HEK293 (cell line): ENCODE data around the gene CLIC3.

Experiments
- CTCF ChIA-PET: fragments of 350-600 bp; formaldehyde crosslinking; extraction: SDS; loops from one replicate; lab custom pipeline; 2021; ENCODE audit warnings: antibody characterized with exemption; lab: Yijun Ruan, JAX
- POLR2A ChIA-PET: fragments of 300-600 bp; formaldehyde crosslinking; extraction: SDS; loops from one replicate; lab custom pipeline; 2020; ENCODE audit warnings: antibody characterized with exemption, inconsistent platforms; lab: Yijun Ruan, JAX
- H3K27ac ChIP-seq: fragments of 200-500 bp; sonication (Bioruptor generic); 2 replicates; pipeline ENCODE4 v1.5.1; 2014; ENCODE audit warnings: low read depth, low read length, control low read depth, inconsistent platforms; ENCODE audit errors: extremely low read depth
- H3K36me3 ChIP-seq, 2 experiments: fragments of 200-500 bp in 1 of 2; sonication (Bioruptor generic) in 1 of 2; 1 replicate in 1 of 2; 2 replicates in 1 of 2; pipeline ENCODE4 v1.5.1; 2014 to 2017; ENCODE audit warnings: inconsistent platforms in 2 of 2, low read length in 2 of 2; ENCODE audit not compliant: control insufficient read depth in 2 of 2, insufficient read depth in 1 of 2
- H3K4me1 ChIP-seq: fragments of 200-500 bp; sonication (Bioruptor generic); 2 replicates; pipeline ENCODE4 v1.5.1; 2014; ENCODE audit warnings: mild to moderate bottlenecking, low read length, inconsistent platforms; ENCODE audit not compliant: control insufficient read depth, insufficient read depth
- H3K4me3 ChIP-seq: 2 replicates; pipeline ENCODE4 v1.5.1; 2011; ENCODE audit warnings: low read depth, mild to moderate bottlenecking, control low read depth, low read length, moderate library complexity
- H3K9me3 ChIP-seq: fragments of 200-500 bp; sonication (Bioruptor generic); 2 replicates; pipeline ENCODE4 v1.5.1; 2014; ENCODE audit warnings: low read depth, low read length, inconsistent platforms; ENCODE audit not compliant: control insufficient read depth, insufficient read depth
- EGR2 ChIP-seq: fragments of 450-650 bp; formaldehyde crosslinking; IDR thresholded peaks from 2 replicates; pipeline ENCODE4 v1.5.1; 2016; ENCODE audit warnings: low read depth, missing biosample characterization, missing genetic modification characterization
- GLI2 ChIP-seq: fragments of 450-650 bp; formaldehyde crosslinking; IDR thresholded peaks from 2 replicates; pipeline ENCODE4; 2017; ENCODE audit warnings: missing biosample characterization, missing genetic modification characterization, low read depth, borderline replicate concordance
- GLIS1 ChIP-seq: fragments of 450-650 bp; formaldehyde crosslinking; IDR thresholded peaks from 2 replicates; pipeline ENCODE4 v1.5.1; 2016; ENCODE audit warnings: missing biosample characterization, missing genetic modification characterization
- KLF1 ChIP-seq: fragments of 450-650 bp; formaldehyde crosslinking; IDR thresholded peaks from 2 replicates; pipeline ENCODE4 v1.5.1; 2016; ENCODE audit warnings: missing biosample characterization, missing genetic modification characterization
- KLF10 ChIP-seq: fragments of 450-650 bp; IDR thresholded peaks from 2 replicates; pipeline ENCODE4 v1.5.1; 2018; ENCODE audit warnings: missing biosample characterization, mild to moderate bottlenecking, missing genetic modification characterization
- KLF8 ChIP-seq: fragments of 450-650 bp; formaldehyde crosslinking; IDR thresholded peaks from 2 replicates; pipeline ENCODE4 v1.5.1; 2016; ENCODE audit warnings: missing biosample characterization, missing genetic modification characterization
- RBAK ChIP-seq: fragments of 450-650 bp; formaldehyde crosslinking; IDR thresholded peaks from 2 replicates; pipeline ENCODE4 v1.5.1; 2016; ENCODE audit warnings: missing biosample characterization, missing genetic modification characterization
- SCRT2 ChIP-seq: fragments of 450-650 bp; formaldehyde crosslinking; IDR thresholded peaks from 2 replicates; pipeline ENCODE4 v1.5.1; 2016; ENCODE audit warnings: missing biosample characterization, missing genetic modification characterization
- SP2 ChIP-seq: fragments of 450-650 bp; formaldehyde crosslinking; IDR thresholded peaks from 2 replicates; pipeline ENCODE4 v1.5.1; 2016; ENCODE audit warnings: missing biosample characterization, missing genetic modification characterization
- YY2 ChIP-seq: fragments of 450-650 bp; formaldehyde crosslinking; IDR thresholded peaks from 2 replicates; pipeline ENCODE4 v1.5.1; 2016; ENCODE audit warnings: missing biosample characterization, missing genetic modification characterization
- ZBTB17 ChIP-seq: fragments of 450-650 bp; formaldehyde crosslinking; IDR thresholded peaks from 2 replicates; pipeline ENCODE4 v1.5.1; 2016; ENCODE audit warnings: missing biosample characterization, missing genetic modification characterization
- ZFHX2 ChIP-seq: fragments of 450-650 bp; formaldehyde crosslinking; conservative IDR thresholded peaks from 2 replicates; pipeline ENCODE4 v1.5.1; 2016; ENCODE audit warnings: missing biosample characterization, missing genetic modification characterization
- ZNF140 ChIP-seq: fragments of 450-650 bp; formaldehyde crosslinking; IDR thresholded peaks from 2 replicates; pipeline ENCODE4 v1.5.1; 2016; ENCODE audit warnings: missing biosample characterization, missing genetic modification characterization
- ZNF174 ChIP-seq: fragments of 450-650 bp; formaldehyde crosslinking; IDR thresholded peaks from 2 replicates; pipeline ENCODE4 v1.5.0; 2017; ENCODE audit warnings: missing biosample characterization, mild to moderate bottlenecking, missing genetic modification characterization
- ZNF202 ChIP-seq: fragments of 450-650 bp; formaldehyde crosslinking; IDR thresholded peaks from 2 replicates; pipeline ENCODE4 v1.5.1; 2016; ENCODE audit warnings: missing biosample characterization, missing genetic modification characterization, borderline replicate concordance
- ZNF248 ChIP-seq: fragments of 450-650 bp; formaldehyde crosslinking; IDR thresholded peaks from 2 replicates; pipeline ENCODE4 v1.5.1; 2017; ENCODE audit warnings: missing biosample characterization, missing genetic modification characterization
- ZNF366 ChIP-seq: fragments of 450-650 bp; formaldehyde crosslinking; conservative IDR thresholded peaks from 2 replicates; pipeline ENCODE4 v1.5.1; 2016; ENCODE audit warnings: missing biosample characterization, missing genetic modification characterization
- ZNF37A ChIP-seq: fragments of 450-650 bp; IDR thresholded peaks from 2 replicates; pipeline ENCODE4 v1.5.1; 2018; ENCODE audit warnings: missing biosample characterization, missing genetic modification characterization
- ZNF426 ChIP-seq: fragments of 450-650 bp; formaldehyde crosslinking; IDR thresholded peaks from 2 replicates; pipeline ENCODE4 v1.5.1; 2017; ENCODE audit warnings: missing biosample characterization, missing genetic modification characterization, mild to moderate bottlenecking, inconsistent platforms, moderate library complexity
- ZNF433 ChIP-seq: fragments of 450-650 bp; formaldehyde crosslinking; IDR thresholded peaks from 2 replicates; pipeline ENCODE4 v1.5.1; 2016; ENCODE audit warnings: missing biosample characterization, missing genetic modification characterization, low read depth
- ZNF521 ChIP-seq: fragments of 450-650 bp; formaldehyde crosslinking; IDR thresholded peaks from 2 replicates; pipeline ENCODE4 v1.5.1; 2017; ENCODE audit warnings: missing biosample characterization, mild to moderate bottlenecking, missing genetic modification characterization
- ZNF544 ChIP-seq: fragments of 450-650 bp; formaldehyde crosslinking; IDR thresholded peaks from 2 replicates; pipeline ENCODE4 v1.5.0; 2017; ENCODE audit warnings: missing biosample characterization, missing genetic modification characterization
- ZNF660 ChIP-seq: fragments of 450-650 bp; IDR thresholded peaks from 2 replicates; pipeline ENCODE4 v1.5.1; 2018; ENCODE audit warnings: missing biosample characterization, mild to moderate bottlenecking, missing genetic modification characterization
- ZNF670 ChIP-seq: fragments of 450-650 bp; formaldehyde crosslinking; IDR thresholded peaks from 2 replicates; pipeline ENCODE4 v1.5.1; 2016; ENCODE audit warnings: missing biosample characterization, missing genetic modification characterization, low read depth
- ZNF747 ChIP-seq: fragments of 450-650 bp; formaldehyde crosslinking; IDR thresholded peaks from 2 replicates; pipeline ENCODE4 v1.5.1; 2016; ENCODE audit warnings: missing biosample characterization, missing genetic modification characterization
- TF ChIP-seq, protein P1 (sequence below): fragments of 450-650 bp; formaldehyde crosslinking; IDR thresholded peaks from 2 replicates; pipeline ENCODE4 v1.5.1; 2017; ENCODE audit warnings: missing biosample characterization, missing genetic modification characterization
- TF ChIP-seq, protein P2 (sequence below): fragments of 450-650 bp; formaldehyde crosslinking; IDR thresholded peaks from 2 replicates; pipeline ENCODE4 v1.5.1; 2016; ENCODE audit warnings: missing biosample characterization, missing genetic modification characterization
- TF ChIP-seq, protein P3 (sequence below): fragments of 450-650 bp; formaldehyde crosslinking; IDR thresholded peaks from 2 replicates; pipeline ENCODE4 v1.5.1; 2016; ENCODE audit warnings: missing biosample characterization, missing genetic modification characterization, low read depth
- TF ChIP-seq, protein P4 (sequence below): IDR thresholded peaks from 2 replicates; pipeline ENCODE4 v1.6.1; 2011; ENCODE audit warnings: mild to moderate bottlenecking, low read depth, low read length, borderline replicate concordance

Gene CLIC3

DNA sequence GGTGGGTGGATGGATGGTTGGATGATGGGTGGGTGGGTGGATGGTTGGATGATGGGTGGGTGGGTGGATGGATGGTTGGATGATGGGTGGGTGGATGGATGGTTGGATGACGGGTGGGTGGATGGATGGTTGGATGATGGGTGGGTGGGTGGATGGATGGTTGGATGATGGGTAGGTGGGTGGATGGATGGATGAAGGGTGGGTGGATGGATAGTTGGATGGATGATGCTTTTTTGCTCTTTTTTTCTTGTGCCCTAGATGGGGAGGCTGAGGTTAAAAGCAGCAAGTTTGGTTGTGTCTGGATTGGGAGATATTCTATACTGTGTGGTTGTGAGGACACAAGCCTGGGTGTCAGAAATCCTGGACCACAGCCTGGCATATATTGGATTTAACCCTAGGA is 38.9 kb downstream of the CLIC3 start:
- Histone ChIP-seq H3K4me1 (no peaks in the 10 kb centered on the region), H3K4me3 (no peak overlapping the region), H3K9me3 (no peaks in the 10 kb centered on the region), H3K27ac (no peak overlapping the region), H3K36me3 (no peaks in the 10 kb centered on the region)
- CTCF ChIA-PET: no interaction called here
- POLR2A ChIA-PET: no interaction called here
- TF ChIP-seq ZNF202 (tag by site-specific recombination) (no peak), KLF10 (tag by site-specific recombination) (no peak), SP2 (tag by site-specific recombination) (0 out of 2 replicates have a peak, but pooled peaks have one; percentile 10), EGR2 (tag by site-specific recombination) (peak; percentile 82), ZFHX2 (tag by site-specific recombination) (peak; percentile 69), SCRT2 (tag by site-specific recombination) (no peak)

DNA sequence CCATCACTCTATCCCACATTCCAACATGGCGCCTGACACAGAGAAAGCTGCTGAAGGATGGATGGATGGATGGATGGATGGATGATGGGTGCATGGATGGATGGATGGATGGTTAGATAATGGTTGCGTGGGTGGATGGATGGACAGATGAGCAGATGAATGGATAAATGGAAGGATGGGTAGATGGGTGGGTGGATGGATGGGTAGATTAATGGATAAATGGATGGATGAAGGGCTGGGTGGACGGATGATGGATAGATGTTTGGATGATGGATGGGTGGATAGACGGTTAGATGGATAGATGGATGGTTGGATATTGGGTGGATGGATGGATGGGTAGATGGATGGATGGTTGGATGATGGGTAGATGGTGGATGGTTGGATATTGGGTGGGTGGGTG is 39.8 kb downstream of the CLIC3 start:
- Histone ChIP-seq H3K4me1 (no peaks in the 10 kb centered on the region), H3K9me3 (no peaks in the 10 kb centered on the region), H3K36me3 (no peaks in the 10 kb centered on the region), H3K4me3 (no peak overlapping the region), H3K27ac (no peak overlapping the region)
- ChIA-PET CTCF (no interaction called here), POLR2A (no interaction called here)
- TF ChIP-seq KLF1 (tag by site-specific recombination) (0 out of 2 replicates have a peak, but pooled peaks have one; percentile 46), ZNF521 (tag by site-specific recombination) (0 out of 2 replicates have a peak, but pooled peaks have one; percentile 69), ZNF366 (tag by site-specific recombination) (peak; percentile 99), ZFHX2 (tag by site-specific recombination) (peak; percentile 81), ZNF747 (tag by site-specific recombination) (0 out of 2 replicates have a peak, but pooled peaks have one; percentile 26), ZNF248 (0 out of 2 replicates have a peak, but pooled peaks have one; percentile 27), KLF8 (0 out of 2 replicates have a peak, but pooled peaks have one; percentile 12), GLI2 (tag by site-specific recombination) (no peak), GLIS1 (tag by site-specific recombination) (no peak), ZBTB17 (tag by site-specific recombination) (peak; percentile 94)
- TF ChIP-seq, protein P1, sequence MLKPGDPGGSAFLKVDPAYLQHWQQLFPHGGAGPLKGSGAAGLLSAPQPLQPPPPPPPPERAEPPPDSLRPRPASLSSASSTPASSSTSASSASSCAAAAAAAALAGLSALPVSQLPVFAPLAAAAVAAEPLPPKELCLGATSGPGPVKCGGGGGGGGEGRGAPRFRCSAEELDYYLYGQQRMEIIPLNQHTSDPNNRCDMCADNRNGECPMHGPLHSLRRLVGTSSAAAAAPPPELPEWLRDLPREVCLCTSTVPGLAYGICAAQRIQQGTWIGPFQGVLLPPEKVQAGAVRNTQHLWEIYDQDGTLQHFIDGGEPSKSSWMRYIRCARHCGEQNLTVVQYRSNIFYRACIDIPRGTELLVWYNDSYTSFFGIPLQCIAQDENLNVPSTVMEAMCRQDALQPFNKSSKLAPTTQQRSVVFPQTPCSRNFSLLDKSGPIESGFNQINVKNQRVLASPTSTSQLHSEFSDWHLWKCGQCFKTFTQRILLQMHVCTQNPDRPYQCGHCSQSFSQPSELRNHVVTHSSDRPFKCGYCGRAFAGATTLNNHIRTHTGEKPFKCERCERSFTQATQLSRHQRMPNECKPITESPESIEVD: no peak

DNA sequence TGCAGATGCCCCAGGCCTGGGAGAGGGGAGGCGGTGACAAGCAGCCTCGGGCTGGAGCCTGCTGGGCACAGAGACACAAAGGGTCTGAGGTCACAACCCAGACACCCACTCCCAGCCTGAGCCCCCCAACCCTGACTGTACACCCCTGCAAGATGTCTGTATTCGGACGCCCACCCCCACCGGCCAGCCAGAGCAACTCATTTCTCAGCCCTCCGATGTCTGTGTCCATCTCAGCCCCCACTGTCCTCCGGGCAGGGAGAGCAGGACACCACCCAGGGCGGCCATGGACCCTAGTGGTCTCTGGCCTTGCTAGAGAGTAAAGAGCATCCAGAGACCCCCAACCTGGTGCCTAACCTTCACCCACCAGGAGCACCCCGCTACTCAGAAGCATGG is 40.4 kb downstream of the CLIC3 start:
- H3K27ac ChIP-seq: no peak overlapping the region
- POLR2A ChIA-PET: no interaction called here
- H3K36me3 ChIP-seq: no peaks in the 10 kb centered on the region
- CTCF ChIA-PET: interaction anchor here (0.7 to 1.0 kb wide), 2 partner anchors 11 to 18 kb away, joined by 3 read pairs; partner anchors contain the start of gene C8G
- H3K4me1 ChIP-seq: no peaks in the 10 kb centered on the region
- H3K4me3 ChIP-seq: no peak overlapping the region
- H3K9me3 ChIP-seq: no peaks in the 10 kb centered on the region
- TF ChIP-seq, protein P2, sequence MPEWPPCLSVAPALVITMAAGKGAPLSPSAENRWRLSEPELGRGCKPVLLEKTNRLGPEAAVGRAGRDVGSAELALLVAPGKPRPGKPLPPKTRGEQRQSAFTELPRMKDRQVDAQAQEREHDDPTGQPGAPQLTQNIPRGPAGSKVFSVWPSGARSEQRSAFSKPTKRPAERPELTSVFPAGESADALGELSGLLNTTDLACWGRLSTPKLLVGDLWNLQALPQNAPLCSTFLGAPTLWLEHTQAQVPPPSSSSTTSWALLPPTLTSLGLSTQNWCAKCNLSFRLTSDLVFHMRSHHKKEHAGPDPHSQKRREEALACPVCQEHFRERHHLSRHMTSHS (tag by site-specific recombination): no peak
- TF ChIP-seq ZNF174 (tag by site-specific recombination) (no peak), ZNF140 (no peak), ZNF660 (tag by site-specific recombination) (no peak), ZNF433 (tag by site-specific recombination) (no peak), RBAK (tag by site-specific recombination) (no peak), ZNF544 (no peak), ZNF670 (tag by site-specific recombination) (no peak), YY2 (tag by site-specific recombination) (no peak), ZNF248 (no peak), ZNF37A (tag by site-specific recombination) (no peak), ZNF426 (tag by site-specific recombination) (no peak), ZNF202 (tag by site-specific recombination) (no peak)
- TF ChIP-seq, protein P3, sequence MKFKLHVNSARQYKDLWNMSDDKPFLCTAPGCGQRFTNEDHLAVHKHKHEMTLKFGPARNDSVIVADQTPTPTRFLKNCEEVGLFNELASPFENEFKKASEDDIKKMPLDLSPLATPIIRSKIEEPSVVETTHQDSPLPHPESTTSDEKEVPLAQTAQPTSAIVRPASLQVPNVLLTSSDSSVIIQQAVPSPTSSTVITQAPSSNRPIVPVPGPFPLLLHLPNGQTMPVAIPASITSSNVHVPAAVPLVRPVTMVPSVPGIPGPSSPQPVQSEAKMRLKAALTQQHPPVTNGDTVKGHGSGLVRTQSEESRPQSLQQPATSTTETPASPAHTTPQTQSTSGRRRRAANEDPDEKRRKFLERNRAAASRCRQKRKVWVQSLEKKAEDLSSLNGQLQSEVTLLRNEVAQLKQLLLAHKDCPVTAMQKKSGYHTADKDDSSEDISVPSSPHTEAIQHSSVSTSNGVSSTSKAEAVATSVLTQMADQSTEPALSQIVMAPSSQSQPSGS (tag by site-specific recombination): no peak
- TF ChIP-seq, protein P4, sequence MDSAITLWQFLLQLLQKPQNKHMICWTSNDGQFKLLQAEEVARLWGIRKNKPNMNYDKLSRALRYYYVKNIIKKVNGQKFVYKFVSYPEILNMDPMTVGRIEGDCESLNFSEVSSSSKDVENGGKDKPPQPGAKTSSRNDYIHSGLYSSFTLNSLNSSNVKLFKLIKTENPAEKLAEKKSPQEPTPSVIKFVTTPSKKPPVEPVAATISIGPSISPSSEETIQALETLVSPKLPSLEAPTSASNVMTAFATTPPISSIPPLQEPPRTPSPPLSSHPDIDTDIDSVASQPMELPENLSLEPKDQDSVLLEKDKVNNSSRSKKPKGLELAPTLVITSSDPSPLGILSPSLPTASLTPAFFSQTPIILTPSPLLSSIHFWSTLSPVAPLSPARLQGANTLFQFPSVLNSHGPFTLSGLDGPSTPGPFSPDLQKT: no peak
